A549 treated with CORT108297 at 1 μM for 4 hours (cell line): ENCODE results near the gene ADCK2. TPM values are rescaled to one million over a fixed set of nuclear protein-coding genes. Genes with fewer than 3 reads are reported as not detected.

Source experiments
- total RNA-seq: library from RNA; stranded (reverse); fragments of 200-300 nt; extraction: Qiagen RNA extraction; gene quantifications from 5 replicates; pipeline ENCODE4 v1.2.3, GENCODE V29; 2022

The ADCK2 gene
- total RNA-seq, result 16.0 to 20.5 TPM (median 18.9 TPM) in 5 replicates

DNA sequence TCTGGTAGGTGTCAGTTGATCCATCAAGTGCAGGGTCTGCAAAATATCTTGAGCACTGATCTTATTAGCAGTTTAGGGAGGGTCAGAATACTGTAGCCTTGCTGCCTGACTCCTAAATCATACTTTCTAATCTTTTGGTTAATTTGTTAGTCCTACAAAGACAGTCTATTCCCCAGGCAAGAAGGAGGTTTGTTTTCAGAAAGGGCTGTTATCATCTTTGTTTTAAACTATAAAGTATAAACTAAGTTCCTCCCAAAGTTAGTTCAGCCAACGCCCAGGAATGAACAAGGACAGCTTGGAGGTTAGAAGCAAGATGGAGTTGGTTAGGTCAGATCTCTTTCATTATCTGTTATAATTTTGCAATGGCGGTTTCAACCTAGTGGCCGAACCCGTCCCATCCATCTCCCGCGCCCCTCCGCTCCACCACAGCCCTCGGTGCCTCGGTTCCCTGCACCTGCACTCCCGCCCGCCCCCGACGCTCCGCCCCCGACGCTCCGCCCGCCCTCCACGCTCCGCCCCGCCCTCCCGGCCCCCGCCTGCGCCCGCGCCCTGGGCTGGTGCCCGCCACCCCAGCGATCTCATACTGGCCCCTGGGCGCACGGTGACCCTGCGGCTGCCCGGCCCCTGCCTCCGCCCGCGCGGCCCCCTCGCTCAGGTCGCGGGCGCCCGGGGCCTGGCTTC lies at the start of gene ADCK2:
Gene ADCK2, plus strand, starts transcription at position 564 of the 681 bp plus-strand sequence. CDS start 386 bp downstream, outside the sequence.

DNA sequence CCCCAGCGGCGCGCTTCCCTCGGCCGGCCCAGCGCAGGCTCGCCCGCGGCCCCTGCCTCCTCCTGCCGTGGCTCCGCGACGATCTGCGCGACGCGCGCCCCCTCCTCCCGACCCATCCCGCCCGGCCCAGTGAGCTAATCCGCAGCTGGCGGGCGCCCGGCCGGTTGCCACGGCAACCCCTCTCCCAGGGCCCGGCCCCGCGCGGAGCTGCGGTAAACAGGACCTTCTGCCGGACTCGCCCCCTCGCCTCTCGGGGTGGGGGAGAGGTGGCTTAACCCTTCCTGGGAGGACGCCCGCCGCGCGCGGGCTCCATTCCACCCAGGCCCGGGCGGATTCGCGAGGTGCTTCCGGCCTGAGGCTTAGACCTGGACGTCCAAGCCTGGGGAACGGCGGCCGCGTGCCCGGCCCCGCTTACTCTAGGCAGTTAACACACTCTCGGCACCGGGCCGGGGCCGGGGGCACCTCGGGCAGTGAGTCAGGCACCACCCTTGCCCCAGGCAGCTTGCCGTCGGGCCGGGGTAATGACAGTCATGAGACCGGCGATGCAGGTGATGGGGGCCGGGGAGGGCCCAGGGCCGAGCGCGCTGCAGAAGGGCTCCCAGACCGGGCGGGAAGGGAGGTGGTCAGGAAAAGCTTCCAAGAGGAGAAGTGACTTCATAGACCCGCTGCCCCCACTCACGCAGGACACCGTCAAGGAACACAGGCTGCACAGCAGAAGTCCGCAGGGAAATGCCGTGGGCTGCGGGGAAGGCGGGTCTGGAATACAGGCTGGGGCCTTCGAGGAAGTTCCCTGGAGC lies 31.8 kb upstream of the ADCK2 start, which contains the start of gene DENND2A:
Gene DENND2A, minus strand, starts transcription at position 87 of the 797 bp plus-strand sequence. CDS start 38,416 bp downstream, outside the sequence.

DNA sequence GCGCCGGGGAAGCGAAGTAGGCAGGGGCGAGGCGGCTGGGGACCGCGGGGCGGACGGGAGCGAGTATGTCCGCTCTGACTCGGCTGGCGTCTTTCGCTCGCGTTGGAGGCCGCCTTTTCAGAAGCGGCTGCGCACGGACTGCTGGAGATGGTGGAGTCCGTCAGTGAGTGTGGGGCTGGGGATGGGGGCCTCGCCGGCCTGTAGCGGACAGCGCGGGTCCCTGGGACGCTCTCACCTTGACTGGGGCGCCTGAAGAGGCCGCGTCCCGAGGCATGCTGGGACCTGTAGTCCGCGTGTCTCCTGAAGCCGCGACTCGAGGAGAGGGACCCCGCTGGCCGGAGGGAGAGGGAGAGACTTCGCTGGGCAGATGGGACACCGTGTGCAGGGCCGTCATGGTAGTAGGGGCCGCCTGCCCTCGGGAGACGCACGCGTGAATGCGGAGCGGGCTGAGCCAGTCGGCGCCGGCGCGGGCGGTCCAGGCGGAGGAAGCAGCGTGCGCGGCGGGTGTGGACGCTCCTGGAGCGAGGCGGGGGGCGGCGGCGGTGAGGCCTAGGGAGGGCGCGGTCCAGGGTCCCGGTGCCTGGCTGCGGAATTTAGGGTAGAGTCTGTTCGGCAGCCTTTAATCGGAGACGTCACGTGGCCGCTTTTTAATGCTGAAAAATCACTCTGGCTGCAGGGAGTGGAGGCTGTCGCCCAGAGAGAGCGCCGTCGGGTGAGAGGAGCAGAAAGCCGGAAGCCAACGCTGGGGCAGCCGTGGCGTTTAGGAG lies 24.1 kb downstream of the ADCK2 start, which contains the start of gene NDUFB2:
Gene NDUFB2, plus strand, starts transcription at position 29 of the 767 bp plus-strand sequence. Its CDS starts 37 bp downstream, at position 66.

Other genes starting within 250 kb of the ADCK2 start
- gene MKRN1, start 193.4 kb upstream of the ADCK2 start, total RNA-seq, result 51.8 to 62.1 TPM (median 54.8 TPM) in 5 replicates
- 0.23 to 0.44 TPM (median 0.33 TPM) in 5 replicates for gene DENND2A, start 32.1 kb upstream of the ADCK2 start, total RNA-seq
- 378 to 422 TPM (median 391 TPM) in 5 replicates for gene NDUFB2, start 23.8 kb downstream of the ADCK2 start, total RNA-seq